ENCODE results near the gene ITPR1. TPM values are rescaled to one million over a fixed set of nuclear protein-coding genes. Genes with fewer than 3 reads are reported as not detected.

Gene ITPR1
- total RNA-seq, 4 donors from 2014 or later = 9.5 to 24.1 (median 17.5) TPM

- WGBS, 2 donors = 97 to 98% methylated on average over 21 of the region's 21 CpGs
- intact Hi-C loops (cut with DNase I; ENCODE audit: low total_unique reads) = no loop called here
- H3K4me3 ChIP-seq (ENCODE audit: low read depth, poor library complexity, severe bottlenecking) = no peak overlapping the region
- no peak for DNase-seq (ENCODE audit: low spot score in 2 of 2)
- TF ChIP-seq CTCF (IDR thresholded peaks at IDR 0.05) = no peak
- TF ChIP-seq POLR2A (IDR thresholded peaks at IDR 0.05) = no peak
Measured at GRCh38 chr3:4763604-4764247, 270.6 kb downstream of the ITPR1 start.

- no peak overlapping the region for H3K4me3 ChIP-seq (ENCODE audit: low read depth, poor library complexity, severe bottlenecking)
- 87 to 94% methylated on average over 3 of the region's 3 CpGs for WGBS, 2 donors
- intact Hi-C loops (cut with DNase I; ENCODE audit: low total_unique reads) = no loop called here
Measured at GRCh38 chr3:4765212-4765611, 272.1 kb downstream of the ITPR1 start.

GRCh38 chr3:4766263-4766662 lies 273.1 kb downstream of the ITPR1 start:
- 95 to 99% methylated on average over 4 of the region's 4 CpGs for WGBS, 2 donors
- DNase-seq (ENCODE audit: low spot score in 2 of 2) = no peak
- TF ChIP-seq CTCF (IDR thresholded peaks at IDR 0.05) = no peak

More at GRCh38 chr3:4765212-4765611, 272.1 kb downstream of the ITPR1 start:
- DNase-seq (ENCODE audit: low spot score in 2 of 2) = no peak
- TF ChIP-seq POLR2A (IDR thresholded peaks at IDR 0.05) (no peak), CTCF (IDR thresholded peaks at IDR 0.05) (no peak)

GRCh38 chr3:4766716-4767499 lies 273.8 kb downstream of the ITPR1 start:
- intact Hi-C loops (cut with DNase I; ENCODE audit: low total_unique reads) = no loop called here
- WGBS, 2 donors = 85 to 88% methylated on average over 6 of the region's 6 CpGs
- DNase-seq (ENCODE audit: low spot score in 2 of 2) = no peak
- H3K4me3 ChIP-seq (ENCODE audit: low read depth, poor library complexity, severe bottlenecking) = no peak overlapping the region
- TF ChIP-seq POLR2A (IDR thresholded peaks at IDR 0.05) = no peak
- no peak for TF ChIP-seq CTCF (IDR thresholded peaks at IDR 0.05)

More at GRCh38 chr3:4766263-4766662, 273.1 kb downstream of the ITPR1 start:
- intact Hi-C loops (cut with DNase I; ENCODE audit: low total_unique reads) = no loop called here
- H3K4me3 ChIP-seq (ENCODE audit: low read depth, poor library complexity, severe bottlenecking) = no peak overlapping the region

- intact Hi-C loops (cut with DNase I; ENCODE audit: low total_unique reads) = no loop called here
- DNase-seq (ENCODE audit: low spot score in 2 of 2) = no peak
- H3K4me3 ChIP-seq (ENCODE audit: low read depth, poor library complexity, severe bottlenecking) = no peak overlapping the region
- TF ChIP-seq CTCF (IDR thresholded peaks at IDR 0.05) = no peak
- no peak for TF ChIP-seq POLR2A (IDR thresholded peaks at IDR 0.05)
- WGBS, 2 donors = 88 to 94% methylated on average over 5 of the region's 5 CpGs
Measured at GRCh38 chr3:4768021-4768420, 274.9 kb downstream of the ITPR1 start.
